Mesenchymal stem cell (in vitro differentiated cells and primary cell): ENCODE results near the gene PKIB.

Experiments
- DNase-seq: peaks from one replicate; pipeline ENCODE4 v3.0.0-alpha.2; 2013
- H2AFZ ChIP-seq: one replicate; pipeline ENCODE4 v1.6.1; 2013; ENCODE audit warnings: low read depth, mild to moderate bottlenecking, control low read depth, inconsistent platforms, low read length, moderate library complexity
- H2AK5ac ChIP-seq: 2 replicates; pipeline ENCODE4 v1.6.1; 2013; ENCODE audit warnings: low read length, moderate library complexity, mild to moderate bottlenecking, inconsistent platforms; ENCODE audit not compliant: severe bottlenecking
- H2BK120ac ChIP-seq: one replicate; pipeline ENCODE4 v1.6.1; 2013; ENCODE audit warnings: low read depth, mild to moderate bottlenecking, inconsistent platforms, low read length, moderate library complexity
- H2BK12ac ChIP-seq, 2 experiments: one replicate each; pipeline ENCODE4 v1.6.1; 2013; ENCODE audit warnings: inconsistent platforms in 2 of 2, low read length in 2 of 2, mild to moderate bottlenecking in 2 of 2, moderate library complexity in 2 of 2, control low read depth in 1 of 2
- H2BK15ac ChIP-seq: one replicate; pipeline ENCODE4 v1.6.1; 2013; ENCODE audit warnings: mild to moderate bottlenecking, low read depth, inconsistent platforms; ENCODE audit not compliant: poor library complexity, severe bottlenecking
- H2BK5ac ChIP-seq: 2 replicates; pipeline ENCODE4 v1.6.1; 2013; ENCODE audit warnings: low read depth, mild to moderate bottlenecking, low read length, control low read depth, inconsistent platforms; ENCODE audit not compliant: poor library complexity, severe bottlenecking
- H3K14ac ChIP-seq, 2 experiments: one replicate each; pipeline ENCODE4 v1.6.1; 2013; ENCODE audit warnings: inconsistent platforms in 2 of 2, low read length in 2 of 2, control low read depth in 1 of 2, mild to moderate bottlenecking in 1 of 2, moderate library complexity in 1 of 2
- H3K18ac ChIP-seq, 2 experiments: one replicate each; pipeline ENCODE4 v1.6.1; 2013; ENCODE audit warnings: inconsistent platforms in 2 of 2, low read length in 2 of 2, control low read depth in 1 of 2, low read depth in 1 of 2, mild to moderate bottlenecking in 1 of 2
- H3K23ac ChIP-seq, 2 experiments: one replicate each; pipeline ENCODE4 v1.6.1; 2013; ENCODE audit warnings: inconsistent platforms in 2 of 2, low read length in 2 of 2, mild to moderate bottlenecking in 2 of 2, moderate library complexity in 2 of 2, control low read depth in 1 of 2
- H3K27ac ChIP-seq: 2 replicates; pipeline ENCODE4 v1.5.1; 2013; ENCODE audit warnings: mild to moderate bottlenecking, moderate library complexity, low read length, control low read depth, inconsistent platforms; ENCODE audit not compliant: poor library complexity, severe bottlenecking
- H3K27me3 ChIP-seq, 2 experiments: 2 replicates each; pipeline versions ENCODE4 v1.6.1 to v1.7.0; 2013; ENCODE audit warnings: low read length in 2 of 2, mild to moderate bottlenecking in 2 of 2, moderate library complexity in 2 of 2, control low read depth in 1 of 2, inconsistent platforms in 1 of 2; ENCODE audit not compliant: control insufficient read depth in 1 of 2, insufficient read depth in 1 of 2
- H3K36me3 ChIP-seq, 2 experiments: 2 replicates each; pipeline versions ENCODE4 v1.6.1 to v1.7.0; 2013; ENCODE audit warnings: low read length in 2 of 2, control low read depth in 1 of 2, inconsistent platforms in 1 of 2, low read depth in 1 of 2, mild to moderate bottlenecking in 1 of 2; ENCODE audit not compliant: insufficient read depth in 2 of 2, control insufficient read depth in 1 of 2
- H3K4ac ChIP-seq, 2 experiments: one replicate each; pipeline ENCODE4 v1.6.1; 2013; ENCODE audit warnings: inconsistent platforms in 2 of 2, low read length in 2 of 2, mild to moderate bottlenecking in 2 of 2, moderate library complexity in 2 of 2, control low read depth in 1 of 2, low read depth in 1 of 2
- H3K4me1 ChIP-seq: 2 replicates; pipeline ENCODE4 v1.6.1; 2013; ENCODE audit warnings: low read depth, low read length, control low read depth; ENCODE audit not compliant: control insufficient read depth, insufficient read depth
- H3K4me2 ChIP-seq: 2 replicates; pipeline ENCODE4 v1.6.1; 2013; ENCODE audit warnings: low read length, mild to moderate bottlenecking, inconsistent platforms; ENCODE audit not compliant: poor library complexity, severe bottlenecking
- H3K4me3 ChIP-seq, 2 experiments: 2 replicates each; pipeline versions ENCODE4 v1.5.1 to v1.7.0; 2013; ENCODE audit warnings: low read length in 2 of 2, mild to moderate bottlenecking in 2 of 2, control low read depth in 1 of 2, low read depth in 1 of 2; ENCODE audit not compliant: insufficient read depth in 1 of 2
- H3K79me1 ChIP-seq: replicated peaks from 2 replicates; pipeline ENCODE4 v1.6.1; 2013; ENCODE audit warnings: mild to moderate bottlenecking, control low read depth, low read length, inconsistent platforms; ENCODE audit not compliant: poor library complexity, severe bottlenecking
- H3K9ac ChIP-seq: 2 replicates; pipeline ENCODE4 v1.7.0; 2013; ENCODE audit warnings: mild to moderate bottlenecking, low read length, moderate library complexity
- H3K9me3 ChIP-seq: 2 replicates; pipeline ENCODE4 v1.7.0; 2013; ENCODE audit warnings: mild to moderate bottlenecking, low read length; ENCODE audit not compliant: control insufficient read depth
- H4K8ac ChIP-seq: one replicate; pipeline ENCODE4 v1.6.1; 2013; ENCODE audit warnings: inconsistent platforms, mild to moderate bottlenecking, low read length, moderate library complexity
- H4K91ac ChIP-seq: one replicate; pipeline ENCODE4 v1.6.1; 2013; ENCODE audit warnings: mild to moderate bottlenecking, low read length, inconsistent platforms
- WGBS: methylation state at CpG from one replicate; pipeline ENCODE4 v1.1.7; 2013; ENCODE audit warnings: mixed read lengths; 5-methylcytosine and 5-hydroxymethylcytosine counted together

The PKIB gene

GRCh38 chr6:122663981-122664380, 53.8 kb downstream of the PKIB start:
- Histone ChIP-seq H3K4me2 (no peak overlapping the region), H3K9ac (no peak overlapping the region)

GRCh38 chr6:122665929-122666328, 55.7 kb downstream of the PKIB start:
- DNase-seq: no peak
- no peak overlapping the region for H4K91ac ChIP-seq
- H3K27me3 ChIP-seq: no peaks in the 10 kb centered on the region
- H3K4me1 ChIP-seq: no peaks in the 10 kb centered on the region
- no peaks in the 10 kb centered on the region for H3K9me3 ChIP-seq
- no peak overlapping the region for H3K23ac ChIP-seq
- H2AK5ac ChIP-seq: no peak overlapping the region
- no peaks in the 10 kb centered on the region for H3K36me3 ChIP-seq
- H3K9ac ChIP-seq: no peak overlapping the region
- no peak overlapping the region for H2BK15ac ChIP-seq
- no peak overlapping the region for H3K4me2 ChIP-seq
- H3K18ac ChIP-seq: no peak overlapping the region
- no peak overlapping the region for H3K14ac ChIP-seq
- H2BK12ac ChIP-seq: no peak overlapping the region
- no peak overlapping the region for H3K4me3 ChIP-seq
- WGBS: 83% methylated on average over 4 of the region's 4 CpGs
- H2BK120ac ChIP-seq: no peak overlapping the region
- H2AFZ ChIP-seq: no peak overlapping the region
- no peak overlapping the region for H3K4ac ChIP-seq
- no peak overlapping the region for H2BK5ac ChIP-seq
- H3K79me1 ChIP-seq: peaks cover 20% of the 10 kb centered on the region
- H4K8ac ChIP-seq: no peak overlapping the region
- no peak overlapping the region for H3K27ac ChIP-seq

More at GRCh38 chr6:122663981-122664380, 53.8 kb downstream of the PKIB start:
- Histone ChIP-seq H4K8ac (no peak overlapping the region), H2AK5ac (no peak overlapping the region), H2BK120ac (no peak overlapping the region), H2BK5ac (no peak overlapping the region), H3K4me1 (no peaks in the 10 kb centered on the region), H3K79me1 (peaks cover 16% of the 10 kb centered on the region), H4K91ac (no peak overlapping the region), H3K36me3 (no peaks in the 10 kb centered on the region), H3K14ac (no peak overlapping the region), H3K27ac (no peak overlapping the region), H2AFZ (no peak overlapping the region), H3K4ac (no peak overlapping the region), H3K9me3 (no peaks in the 10 kb centered on the region), H3K18ac (no peak overlapping the region), H3K4me3 (no peak overlapping the region), H3K23ac (no peak overlapping the region), H2BK15ac (no peak overlapping the region), H3K27me3 (no peaks in the 10 kb centered on the region), H2BK12ac (peak overlapping the region in 1 of 2 experiments; percentile 67)
- DNase-seq: peak; percentile 20

GRCh38 chr6:122666418-122666817, 56.2 kb downstream of the PKIB start:
- H3K9ac ChIP-seq: no peak overlapping the region
- H3K27ac ChIP-seq: no peak overlapping the region
- no peak overlapping the region for H2AK5ac ChIP-seq
- H3K79me1 ChIP-seq: peaks cover 21% of the 10 kb centered on the region
- no peaks in the 10 kb centered on the region for H3K27me3 ChIP-seq
- no peak for DNase-seq
- H4K91ac ChIP-seq: no peak overlapping the region
- no peaks in the 10 kb centered on the region for H3K4me1 ChIP-seq
- H3K4me2 ChIP-seq: no peak overlapping the region
- no peaks in the 10 kb centered on the region for H3K9me3 ChIP-seq
- no peak overlapping the region for H2BK15ac ChIP-seq
- no peak overlapping the region for H3K4me3 ChIP-seq
- H3K18ac ChIP-seq: no peak overlapping the region
- H3K14ac ChIP-seq: no peak overlapping the region
- no peak overlapping the region for H2BK5ac ChIP-seq
- no peak overlapping the region for H3K4ac ChIP-seq
- H4K8ac ChIP-seq: no peak overlapping the region
- no peaks in the 10 kb centered on the region for H3K36me3 ChIP-seq
- no peak overlapping the region for H2BK120ac ChIP-seq
- no peak overlapping the region for H2AFZ ChIP-seq
- WGBS: 100% methylated on average over 2 of the region's 2 CpGs
- no peak overlapping the region for H2BK12ac ChIP-seq
- no peak overlapping the region for H3K23ac ChIP-seq

DNA sequence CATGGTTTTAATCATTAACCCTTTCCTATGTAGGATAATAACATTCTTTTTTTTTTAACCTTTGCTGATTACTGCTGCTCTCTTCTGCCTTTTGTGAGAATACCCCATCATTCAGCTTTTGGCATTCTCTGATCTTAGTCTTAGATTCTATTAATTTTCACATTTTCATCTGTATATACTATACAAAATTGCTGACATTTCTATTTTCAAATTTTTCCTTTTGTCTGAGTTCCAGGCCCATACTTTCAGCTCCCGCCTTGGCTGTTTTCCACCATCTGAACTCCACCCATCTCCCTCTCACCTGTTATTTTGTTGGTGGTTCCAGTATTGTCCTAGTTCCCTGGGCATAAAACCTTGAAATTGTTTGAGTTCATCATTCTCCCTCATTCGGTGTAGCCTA, 59.2 kb downstream of the PKIB start:
- H2AFZ ChIP-seq: no peak overlapping the region
- 57% methylated on average over 1 of the region's 2 CpGs for WGBS

More for the DNA sequence above, 59.2 kb downstream of the PKIB start:
- Histone ChIP-seq H3K23ac (no peak overlapping the region), H2BK15ac (no peak overlapping the region), H3K27me3 (no peaks in the 10 kb centered on the region), H3K9me3 (no peaks in the 10 kb centered on the region), H4K91ac (no peak overlapping the region), H3K4me1 (peaks cover 2% of the 10 kb centered on the region), H2BK120ac (no peak overlapping the region), H3K4me3 (no peak overlapping the region), H3K4ac (no peak overlapping the region), H3K36me3 (no peaks in the 10 kb centered on the region), H3K18ac (no peak overlapping the region), H3K9ac (no peak overlapping the region), H3K4me2 (no peak overlapping the region), H3K79me1 (peaks cover 21% of the 10 kb centered on the region), H3K14ac (no peak overlapping the region), H2BK12ac (no peak overlapping the region), H2AK5ac (no peak overlapping the region), H3K27ac (no peak overlapping the region), H2BK5ac (no peak overlapping the region), H4K8ac (no peak overlapping the region)
- no peak for DNase-seq
